MM.1S (cell line): ENCODE results near the gene CLEC16A.

Source experiments
- DNase-seq: peaks from one replicate; pipeline ENCODE4 v3.0.0-alpha.2; 2015
- H2AFZ ChIP-seq: fragments of 300-600 bp; sonication (generic); 2 replicates; pipeline ENCODE4 v1.6.0; 2016; ENCODE audit warnings: antibody characterized with exemption, low read length
- H3F3A ChIP-seq: fragments of 300-600 bp; sonication (generic); 2 replicates; pipeline ENCODE4 v1.6.1; 2016; ENCODE audit warnings: mild to moderate bottlenecking, antibody characterized with exemption, low read length, moderate library complexity, mixed read lengths; ENCODE audit not compliant: insufficient read depth
- H3K27ac ChIP-seq: fragments of 300-600 bp; sonication (generic); 2 replicates; pipeline ENCODE4 v1.5.1; 2016; ENCODE audit warnings: mild to moderate bottlenecking, low read length
- H3K27me3 ChIP-seq: fragments of 300-600 bp; sonication (generic); replicated peaks from 2 replicates; pipeline ENCODE4 v1.6.0; 2016; ENCODE audit warnings: low read length; ENCODE audit not compliant: insufficient read depth
- H3K36me3 ChIP-seq: fragments of 300-600 bp; sonication (generic); replicated peaks from 2 replicates; pipeline ENCODE4 v1.6.1; 2016; ENCODE audit warnings: mild to moderate bottlenecking, low read length, mixed read lengths; ENCODE audit not compliant: insufficient read depth
- H3K4me1 ChIP-seq: fragments of 300-600 bp; sonication (generic); 2 replicates; pipeline ENCODE4 v1.6.1; 2016; ENCODE audit warnings: low read length, mixed read lengths
- H3K4me2 ChIP-seq: fragments of 300-600 bp; sonication (generic); 2 replicates; pipeline ENCODE4 v1.6.0; 2016; ENCODE audit warnings: low read depth, low read length
- H3K4me3 ChIP-seq: fragments of 300-600 bp; sonication (generic); 2 replicates; pipeline ENCODE4 v1.5.1; 2016; ENCODE audit warnings: low read length, mixed read lengths
- H3K79me2 ChIP-seq: fragments of 300-600 bp; sonication (generic); 2 replicates; pipeline ENCODE4 v1.6.1; 2016; ENCODE audit warnings: mixed run types, low read length, mixed read lengths
- H3K9ac ChIP-seq: fragments of 300-600 bp; sonication (generic); 2 replicates; pipeline ENCODE4 v1.6.1; 2016; ENCODE audit warnings: low read length, mixed read lengths
- H3K9me2 ChIP-seq: fragments of 300-600 bp; sonication (generic); replicated peaks from 2 replicates; pipeline ENCODE4 v1.6.1; 2016; ENCODE audit warnings: mild to moderate bottlenecking, low read length, mixed read lengths; ENCODE audit not compliant: insufficient read depth
- H3K9me3 ChIP-seq: fragments of 300-600 bp; sonication (generic); replicated peaks from 2 replicates; pipeline ENCODE4 v1.6.1; 2016; ENCODE audit warnings: mild to moderate bottlenecking, low read length, mixed read lengths; ENCODE audit not compliant: insufficient read depth
- H4K20me1 ChIP-seq: fragments of 300-600 bp; sonication (generic); 2 replicates; pipeline ENCODE4 v1.6.1; 2016; ENCODE audit warnings: mild to moderate bottlenecking, low read length, moderate library complexity, mixed read lengths; ENCODE audit not compliant: insufficient read depth
- CTCF ChIP-seq: fragments of 300-600 bp; sonication (generic); IDR thresholded peaks from 2 replicates; pipeline ENCODE4 v1.5.1; 2016; ENCODE audit warnings: antibody characterized with exemption, low read length, mixed read lengths
- EZH2 ChIP-seq: fragments of 300-600 bp; sonication (generic); optimal IDR thresholded peaks from 2 replicates; pipeline ENCODE3; 2017; ENCODE audit warnings: low read depth, mild to moderate bottlenecking, antibody characterized with exemption, low read length, mixed read lengths
- EZH2phosphoT487 ChIP-seq: fragments of 300-600 bp; sonication (generic); IDR thresholded peaks from 2 replicates; pipeline ENCODE4 v1.6.1; 2018; ENCODE audit warnings: antibody characterized with exemption, low read length

The CLEC16A gene

GRCh38 chr16:11133344-11133943 lies 189.1 kb downstream of the CLEC16A start:
- Histone ChIP-seq H3K9me3 (no peaks in the 10 kb centered on the region), H3K4me1 (no peaks in the 10 kb centered on the region), H3K4me3 (no peak overlapping the region), H3K9me2 (no peaks in the 10 kb centered on the region), H3F3A (no peaks in the 10 kb centered on the region), H3K36me3 (no peaks in the 10 kb centered on the region), H3K27me3 (no peaks in the 10 kb centered on the region), H3K27ac (no peak overlapping the region), H4K20me1 (no peaks in the 10 kb centered on the region), H3K79me2 (no peaks in the 10 kb centered on the region), H2AFZ (no peak overlapping the region), H3K4me2 (no peak overlapping the region), H3K9ac (no peak overlapping the region)
- no peak for DNase-seq
- TF ChIP-seq EZH2phosphoT487, result no peak
- no peak for TF ChIP-seq CTCF
- TF ChIP-seq EZH2, result no peak

GRCh38 chr16:11134722-11135463 lies 190.5 kb downstream of the CLEC16A start:
- no peak overlapping the region for H3K4me3 ChIP-seq
- no peaks in the 10 kb centered on the region for H3K79me2 ChIP-seq
- no peak overlapping the region for H3K4me2 ChIP-seq
- H3K9ac ChIP-seq, result no peak overlapping the region
- H3F3A ChIP-seq, result no peaks in the 10 kb centered on the region
- H2AFZ ChIP-seq, result no peak overlapping the region
- no peaks in the 10 kb centered on the region for H4K20me1 ChIP-seq
- no peak overlapping the region for H3K27ac ChIP-seq
- no peaks in the 10 kb centered on the region for H3K36me3 ChIP-seq
- DNase-seq, result no peak
- H3K9me2 ChIP-seq, result no peaks in the 10 kb centered on the region
- no peak for TF ChIP-seq EZH2
- TF ChIP-seq CTCF, result no peak
- TF ChIP-seq EZH2phosphoT487, result no peak
- H3K9me3 ChIP-seq, result no peaks in the 10 kb centered on the region
- H3K27me3 ChIP-seq, result no peaks in the 10 kb centered on the region
- H3K4me1 ChIP-seq, result no peaks in the 10 kb centered on the region

- Histone ChIP-seq H3K27me3 (no peaks in the 10 kb centered on the region), H3K4me1 (no peaks in the 10 kb centered on the region), H4K20me1 (no peaks in the 10 kb centered on the region), H3K9ac (no peak overlapping the region), H3K9me2 (no peaks in the 10 kb centered on the region), H3F3A (no peaks in the 10 kb centered on the region), H3K4me3 (no peak overlapping the region), H3K36me3 (no peaks in the 10 kb centered on the region), H3K9me3 (no peaks in the 10 kb centered on the region), H2AFZ (no peak overlapping the region), H3K27ac (no peak overlapping the region), H3K4me2 (no peak overlapping the region), H3K79me2 (no peaks in the 10 kb centered on the region)
- DNase-seq, result no peak
- no peak for TF ChIP-seq EZH2
- no peak for TF ChIP-seq CTCF
- TF ChIP-seq EZH2phosphoT487, result no peak
These were observed 191.2 kb downstream of the CLEC16A start for GRCh38 chr16:11135464-11135973.
